K562 (cell line): ENCODE results near the gene B3GALT6. TPM values are rescaled to one million over a fixed set of nuclear protein-coding genes. Genes with fewer than 3 reads are reported as not detected.
A peak's percentile ranks its signal among the peaks of the same experiment; 100 is the strongest.

Experiments used
- CEBPB ChIP-seq: fragments of 450-650 bp; IDR thresholded peaks from 2 replicates; pipeline ENCODE4 v1.6.1; 2016; ENCODE audit warnings: missing genetic modification characterization, missing compliant biosample characterization
- CHAMP1 ChIP-seq: fragments of 450-650 bp; IDR thresholded peaks from 2 replicates; pipeline ENCODE4 v1.6.1; 2016; ENCODE audit warnings: mild to moderate bottlenecking
- DMBX1 ChIP-seq: fragments of 250-450 bp; sonication (Bioruptor Pico); IDR thresholded peaks from 2 replicates; pipeline ENCODE4 v1.8.0; 2022; ENCODE audit warnings: inconsistent platforms, mild to moderate bottlenecking, moderate library complexity, borderline replicate concordance
- ELK1 ChIP-seq: sonication (generic); formaldehyde crosslinking; IDR thresholded peaks from 2 replicates; pipeline ENCODE4 v1.8.1; 2022; ENCODE audit warnings: missing genetic modification reagents
- EWSR1 ChIP-seq: fragments of 450-650 bp; IDR thresholded peaks from 2 replicates; pipeline ENCODE4 v1.6.1; 2018; ENCODE audit warnings: borderline replicate concordance, mild to moderate bottlenecking, low read depth, moderate library complexity; ENCODE audit not compliant: partially characterized antibody
- GTF2E2 ChIP-seq: fragments of 200-800 bp; sonication (Bioruptor generic); IDR thresholded peaks from 2 replicates; pipeline ENCODE4 v1.6.1; 2016; ENCODE audit warnings: missing genetic modification characterization, missing compliant biosample characterization
- KLF1 ChIP-seq: fragments of 450-650 bp; IDR thresholded peaks from 2 replicates; pipeline ENCODE4 v1.6.1; 2016; ENCODE audit warnings: missing genetic modification characterization, missing compliant biosample characterization
- MECOM ChIP-seq: fragments of 250-450 bp; sonication (Bioruptor Pico); IDR thresholded peaks from 2 replicates; pipeline ENCODE4 v1.8.0; 2022; ENCODE audit warnings: inconsistent platforms
- NELFE ChIP-seq: IDR thresholded peaks from 2 replicates; pipeline ENCODE4 v1.6.1; 2011; ENCODE audit warnings: mild to moderate bottlenecking; ENCODE audit not compliant: insufficient read depth, insufficient read length
- NFXL1 ChIP-seq: fragments of 450-650 bp; formaldehyde crosslinking; IDR thresholded peaks from 2 replicates; pipeline ENCODE4 v1.4.0; 2021; ENCODE audit warnings: mild to moderate bottlenecking
- NR1H2 ChIP-seq: sonication (generic); formaldehyde crosslinking; IDR thresholded peaks from 2 replicates; pipeline ENCODE4 v1.4.0; 2020; ENCODE audit warnings: mild to moderate bottlenecking, missing genetic modification reagents
- PCBP1 ChIP-seq: fragments of 200-400 bp; formaldehyde crosslinking; IDR thresholded peaks from 2 replicates; pipeline ENCODE4 v1.6.1; 2018; ENCODE audit warnings: mild to moderate bottlenecking, low read depth, low read length; ENCODE audit not compliant: poor library complexity, severe bottlenecking
- PCBP2 ChIP-seq: fragments of 200-400 bp; formaldehyde crosslinking; IDR thresholded peaks from 2 replicates; pipeline ENCODE4 v1.6.1; 2018; ENCODE audit warnings: low read length, low read depth, mild to moderate bottlenecking, moderate library complexity; ENCODE audit not compliant: poor library complexity, severe bottlenecking
- POLR2B ChIP-seq: fragments of 450-650 bp; IDR thresholded peaks from 2 replicates; pipeline ENCODE4 v1.6.1; 2018; ENCODE audit warnings: low read depth; ENCODE audit not compliant: partially characterized antibody
- RAD21 ChIP-seq, 2 experiments: fragments of 250-450 bp in 1 of 2; fragments of 450-650 bp in 1 of 2; sonication (Bioruptor Pico) in 1 of 2; formaldehyde crosslinking in 1 of 2; IDR thresholded peaks in 1 of 2; conservative IDR thresholded peaks in 1 of 2; 2 replicates each; pipeline versions ENCODE4 v1.4.0 to v1.8.0; 2020 to 2022; ENCODE audit warnings: mild to moderate bottlenecking in 2 of 2, moderate library complexity in 1 of 2
- SREBF1 ChIP-seq: fragments of 150-350 bp; IDR thresholded peaks from 2 replicates; pipeline ENCODE4 v1.6.1; 2014; ENCODE audit warnings: antibody characterized with exemption, low read depth, low read length, borderline replicate concordance
- TRIM24 ChIP-seq, 2 experiments: fragments of 450-650 bp; IDR thresholded peaks; 2 replicates each; pipeline ENCODE4 v1.6.1; 2016
- ZNF3 ChIP-seq: fragments of 250-450 bp; sonication (Bioruptor Pico); IDR thresholded peaks from 2 replicates; pipeline ENCODE4 v1.5.0; 2021; ENCODE audit warnings: mild to moderate bottlenecking, moderate library complexity
- ZNF324 ChIP-seq: fragments of 250-450 bp; sonication (Bioruptor Pico); IDR thresholded peaks from 2 replicates; pipeline ENCODE4 v1.4.0; 2020; ENCODE audit warnings: mild to moderate bottlenecking
- ZNF707 ChIP-seq: fragments of 250-450 bp; sonication (Bioruptor Pico); conservative IDR thresholded peaks from 2 replicates; pipeline ENCODE4 v1.8.0; 2022; ENCODE audit warnings: inconsistent platforms, mild to moderate bottlenecking, moderate library complexity
- ZNF75A ChIP-seq: fragments of 450-650 bp; formaldehyde crosslinking; IDR thresholded peaks from 2 replicates; pipeline ENCODE4 v1.4.0; 2020; ENCODE audit warnings: mild to moderate bottlenecking
- polyA plus RNA-seq, 8 experiments: library from polyadenylated mRNA; depleted of rRNA in 4 of 8; stranded (reverse) in 5 of 8; unstranded in 3 of 8; fragments of >200 nt; fragmentation: Nextera tagmentation in 2 of 8; fragmentation: Illumina TruSeq in 1 of 8; extraction: Ambion mirVana in 2 of 8; extraction: Trizol in 1 of 8; gene quantifications; 2 replicates each; pipeline versions ENCODE4 v1.2.1 to v1.2.3, GENCODE V29; 2011 to 2014; ENCODE audit warnings: inconsistent platforms in 1 of 8, missing spikeins in 1 of 8
- total RNA-seq, 7 experiments: library from RNA; depleted of rRNA in 6 of 7; stranded (reverse); fragments of >200 nt in 6 of 7; fragmentation: Illumina TruSeq in 2 of 7; extraction: Trizol in 2 of 7; gene quantifications; 2 replicates each; pipeline versions ENCODE4 v1.2.1 to v1.2.3, GENCODE V29; 2011 to 2021; ENCODE audit warnings: low replicate concordance in 1 of 7

The B3GALT6 gene
- total and polyA plus RNA-seq, 9 of the 15 experiments (the other 6 are each of a cell fraction or from before 2014, with no cell fraction given): 0.68 to 29.8 (median 9.9) TPM

GRCh38 chr1:1231400-1232207 lies 433 bp upstream of the B3GALT6 start, which contains the start of gene SDF4 (continued):
- TF ChIP-seq ZNF75A (CRISPR knock-in tag) (peak; percentile 35; the same call in 1 of the 2 replicates), SREBF1 (no peak), GTF2E2 (tag) (peak; percentile 77; the same call in 1 of the 2 replicates), ELK1 (no peak), RAD21 (CRISPR knock-in tag; conservative IDR thresholded peaks at IDR 0.05 in 1 of 2, IDR thresholded peaks at IDR 0.05 in 1 of 2) (no peak), MECOM (CRISPR knock-in tag) (no peak), TRIM24 (IDR thresholded peaks at IDR 0.05) (no peak), NR1H2 (CRISPR knock-in tag) (peak; percentile 93; the same call in 1 of the 2 replicates), ZNF707 (no peak), POLR2B (peak; percentile 80), PCBP1 (peak; percentile 71), EWSR1 (no peak), ZNF324 (CRISPR knock-in tag) (no peak), NFXL1 (CRISPR knock-in tag) (no peak), KLF1 (tag) (peak; percentile 47; the same call in 1 of the 2 replicates), NELFE (no peak), ZNF3 (no peak), CHAMP1 (no peak), PCBP2 (no peak), DMBX1 (CRISPR knock-in tag) (peak; percentile 47; the same call in 1 of the 2 replicates), CEBPB (tag) (no peak)
